ENCODE data around the gene ANKS3. TPM values are rescaled to one million over a fixed set of nuclear protein-coding genes. Genes with fewer than 3 reads are reported as not detected.

ANKS3 gene
- total and polyA plus RNA-seq, 2 of the 8 experiments (the other 6 are each of a cell fraction or from before 2014, with no cell fraction given), result 15.5 to 23.9 TPM

DNA sequence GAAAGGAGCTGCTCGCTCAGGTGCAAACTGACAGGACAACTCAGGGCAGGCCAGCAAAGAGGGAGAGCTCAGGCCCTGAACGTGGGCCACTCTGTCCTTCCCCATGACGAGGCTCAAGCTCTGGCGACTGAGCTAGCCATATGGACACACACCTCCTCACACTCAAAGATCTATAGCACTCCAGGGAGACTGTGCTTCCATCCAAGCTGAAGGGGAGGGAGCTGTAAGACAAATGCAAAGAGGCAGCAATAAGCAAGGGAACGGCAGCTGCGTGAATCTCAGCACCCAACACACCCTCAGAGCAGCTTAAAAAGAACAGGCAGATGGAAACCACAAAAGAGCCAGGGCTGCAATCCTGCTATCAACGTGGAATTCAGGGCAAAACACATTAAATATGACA lies 27.2 kb downstream of the ANKS3 start (continued):
- TF ChIP-seq GTF2F1 (IDR thresholded peaks at IDR 0.05; ENCODE audit: borderline replicate concordance, low read depth, low read length), result no peak
- TF ChIP-seq JUND (IDR thresholded peaks at IDR 0.05; ENCODE audit: low read length), result no peak
- no peak for TF ChIP-seq POLR2A (IDR thresholded peaks at IDR 0.05; ENCODE audit: control extremely low read depth in 1 of 2, low read depth in 2 of 2, low read length in 2 of 2)
- no peak for TF ChIP-seq SP4 (IDR thresholded peaks at IDR 0.05; ENCODE audit: low read length)
- no peak for TF ChIP-seq RNF2 (IDR thresholded peaks at IDR 0.05; ENCODE audit: borderline replicate concordance, low read depth, low read length, missing control alignments, poor library complexity, severe bottlenecking)

All from H1 (cell line).